Measurements from ENCODE around the gene MYO15A. TPM values are rescaled to one million over a fixed set of nuclear protein-coding genes. Genes with fewer than 3 reads are reported as not detected.

Gene MYO15A
- total RNA-seq, 1 donor from 2014 or later = 0.21 TPM

DNA sequence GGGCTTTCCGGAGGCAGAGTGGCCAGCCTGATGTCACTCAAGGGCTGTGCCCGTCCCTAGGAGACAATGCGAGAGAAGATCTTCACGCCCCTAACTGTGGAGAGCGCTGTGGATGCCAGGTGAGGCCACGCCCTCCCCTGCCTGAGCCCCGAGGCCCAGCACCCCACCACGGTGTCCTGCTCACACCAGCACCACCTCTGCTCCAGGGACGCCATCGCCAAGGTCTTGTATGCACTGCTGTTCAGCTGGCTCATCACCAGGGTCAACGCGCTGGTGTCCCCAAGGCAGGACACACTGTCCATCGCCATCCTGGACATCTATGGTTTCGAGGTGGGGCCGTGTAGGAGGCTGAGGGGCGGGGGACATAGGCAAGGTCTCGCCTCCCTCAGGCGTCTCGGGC, 27.8 kb downstream of the MYO15A start:
- no peak for DNase-seq

GRCh38 chr17:18138065-18138749, 29.7 kb downstream of the MYO15A start:
- no peak for DNase-seq

- DNase-seq = no peak
Measured at GRCh38 chr17:18139092-18139491, 30.5 kb downstream of the MYO15A start.

GRCh38 chr17:18139498-18139897, 30.9 kb downstream of the MYO15A start:
- no peak for DNase-seq

DNA sequence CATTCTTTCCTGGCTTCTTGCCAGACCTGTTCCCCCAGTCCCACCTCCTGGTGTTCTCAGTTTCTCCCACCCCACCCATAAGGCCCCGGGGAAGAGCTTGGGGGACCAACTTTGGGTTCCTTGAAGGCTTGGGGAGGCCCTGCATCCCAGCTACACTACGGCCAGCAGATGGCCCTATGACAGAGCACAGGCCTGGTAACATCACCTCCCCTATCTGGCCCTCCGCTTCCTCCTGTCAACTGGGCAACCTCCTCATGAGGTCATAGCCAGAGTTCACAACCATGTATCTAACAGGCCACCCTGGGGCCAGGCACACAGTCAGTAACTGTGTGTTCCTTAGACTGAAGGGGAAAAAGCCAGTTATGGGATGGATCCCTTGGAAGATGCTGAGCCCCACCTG, 31.4 kb downstream of the MYO15A start:
- no peak for DNase-seq

DNA sequence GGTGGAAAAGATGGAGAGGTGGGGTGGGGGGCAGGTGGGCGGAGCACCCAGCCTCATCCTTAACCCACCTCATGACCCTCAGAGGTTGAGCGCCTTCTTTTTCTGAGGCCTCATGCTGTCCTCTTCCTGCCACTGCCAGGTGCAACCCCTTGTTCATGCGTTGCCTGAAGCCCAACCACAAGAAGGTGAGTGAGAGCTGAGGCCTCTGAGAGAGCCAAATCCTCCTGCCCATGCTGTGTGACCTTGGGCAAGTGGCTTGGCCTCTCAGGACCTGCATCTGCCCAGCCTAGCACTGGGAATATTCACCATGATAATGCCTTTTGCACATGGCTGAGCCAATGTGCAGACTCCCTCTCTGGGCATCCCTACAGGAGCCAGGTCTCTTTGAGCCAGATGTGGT, 32.1 kb downstream of the MYO15A start:
- no peak for DNase-seq

DNA sequence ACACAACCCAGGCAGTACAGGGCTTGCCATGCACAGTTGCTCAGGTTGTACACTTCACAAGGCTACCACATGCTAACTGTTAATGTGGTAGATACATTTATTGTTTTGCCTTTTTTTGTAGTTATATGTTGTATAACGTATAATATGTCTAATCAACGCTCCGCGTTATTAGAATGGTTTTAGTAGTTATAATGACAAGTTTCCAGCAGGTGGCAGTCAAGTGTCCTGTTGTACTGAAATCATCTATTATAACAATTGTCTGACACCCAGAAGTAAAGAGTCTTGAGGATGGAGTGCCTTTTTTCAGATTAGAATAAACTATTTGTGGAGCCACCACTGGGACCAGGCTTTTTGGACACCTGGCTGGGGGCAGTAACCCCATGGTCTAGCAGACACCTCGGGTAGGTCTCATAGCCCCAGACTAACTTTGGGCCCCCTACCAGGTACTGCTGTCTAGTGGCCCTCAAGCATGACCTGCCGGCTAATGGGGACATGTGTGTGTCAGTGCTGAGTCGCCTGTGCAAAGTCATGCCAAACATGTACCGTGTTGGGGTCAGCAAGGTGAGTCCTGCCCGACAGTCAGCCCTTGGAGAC, 32.8 kb downstream of the MYO15A start:
- peak; percentile 84 for DNase-seq

GRCh38 chr17:18142417-18142816, 33.9 kb downstream of the MYO15A start:
- no peak for DNase-seq

- DNase-seq = no peak
Measured at GRCh38 chr17:18143044-18143936, 34.7 kb downstream of the MYO15A start.

GRCh38 chr17:18144261-18144660, 35.7 kb downstream of the MYO15A start:
- DNase-seq = no peak

DNA sequence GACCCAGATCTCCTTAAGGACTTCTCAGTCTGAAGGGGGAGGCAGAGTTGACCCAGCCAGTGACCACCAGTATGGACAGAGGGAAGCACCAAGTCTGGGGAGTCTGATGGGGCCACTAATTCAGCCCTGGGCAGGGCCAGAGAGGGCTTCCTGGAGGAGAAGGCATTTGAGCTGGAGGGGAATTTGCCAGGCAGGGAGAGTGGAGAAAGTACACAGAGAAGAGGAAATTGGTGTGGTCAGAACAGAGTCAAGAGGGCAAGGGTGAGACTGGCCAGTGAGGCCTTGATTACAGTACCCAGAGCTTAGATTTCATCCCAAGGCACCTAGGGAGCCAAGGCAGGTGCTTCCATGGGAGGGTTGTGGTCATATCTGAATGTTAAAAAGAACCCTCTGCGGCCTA, 36.3 kb downstream of the MYO15A start:
- no peak for DNase-seq

GRCh38 chr17:18145811-18146210, 37.3 kb downstream of the MYO15A start:
- DNase-seq = no peak

- DNase-seq = no peak
Measured at GRCh38 chr17:18146259-18146658, 37.7 kb downstream of the MYO15A start.

DNA sequence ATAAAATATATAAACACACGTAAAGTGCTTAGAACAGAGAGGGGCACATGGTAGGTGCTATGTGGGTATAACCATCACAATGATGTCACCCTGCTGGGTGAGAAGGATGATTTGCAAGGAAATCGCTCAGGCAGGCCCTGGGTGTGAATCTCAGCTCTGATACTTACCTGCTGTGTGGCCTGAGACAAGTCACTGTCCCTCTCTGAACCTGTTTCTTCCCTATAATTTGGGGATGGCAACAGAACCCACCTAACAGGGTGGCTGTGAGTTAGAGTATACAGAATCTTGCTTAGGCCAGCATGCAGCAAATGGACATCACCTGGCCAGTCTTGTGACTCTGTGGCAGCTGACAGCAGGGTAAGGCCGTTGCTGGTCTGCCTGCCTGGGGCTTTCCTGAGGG, 38.4 kb downstream of the MYO15A start:
- DNase-seq = no peak

- DNase-seq = no peak
Measured at GRCh38 chr17:18148586-18148985, 40.0 kb downstream of the MYO15A start.

- no peak for DNase-seq
Measured at GRCh38 chr17:18151290-18151689, 42.7 kb downstream of the MYO15A start.

DNA sequence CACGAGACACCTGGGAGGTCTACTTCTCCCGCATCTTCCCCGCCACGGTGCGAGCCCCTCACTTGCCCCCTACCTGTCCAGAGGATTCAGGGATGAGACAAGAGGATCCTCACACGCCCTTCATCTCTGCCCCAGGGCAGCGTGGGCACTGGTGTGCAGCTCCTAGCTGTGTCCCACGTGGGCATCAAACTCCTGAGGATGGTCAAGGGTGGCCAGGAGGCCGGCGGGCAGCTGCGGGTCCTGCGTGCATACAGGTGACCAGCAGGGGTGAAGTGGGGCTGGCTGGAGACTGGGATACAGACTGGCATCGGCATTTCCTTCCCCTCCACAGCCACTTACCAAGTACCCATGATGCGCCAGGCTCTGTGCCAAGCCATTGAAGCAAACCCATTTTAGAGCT, 46.6 kb downstream of the MYO15A start:
- no peak for DNase-seq

GRCh38 chr17:18156171-18156975, 47.8 kb downstream of the MYO15A start:
- DNase-seq = no peak

- DNase-seq = no peak
Measured at GRCh38 chr17:18156976-18157280, 48.4 kb downstream of the MYO15A start.

DNA sequence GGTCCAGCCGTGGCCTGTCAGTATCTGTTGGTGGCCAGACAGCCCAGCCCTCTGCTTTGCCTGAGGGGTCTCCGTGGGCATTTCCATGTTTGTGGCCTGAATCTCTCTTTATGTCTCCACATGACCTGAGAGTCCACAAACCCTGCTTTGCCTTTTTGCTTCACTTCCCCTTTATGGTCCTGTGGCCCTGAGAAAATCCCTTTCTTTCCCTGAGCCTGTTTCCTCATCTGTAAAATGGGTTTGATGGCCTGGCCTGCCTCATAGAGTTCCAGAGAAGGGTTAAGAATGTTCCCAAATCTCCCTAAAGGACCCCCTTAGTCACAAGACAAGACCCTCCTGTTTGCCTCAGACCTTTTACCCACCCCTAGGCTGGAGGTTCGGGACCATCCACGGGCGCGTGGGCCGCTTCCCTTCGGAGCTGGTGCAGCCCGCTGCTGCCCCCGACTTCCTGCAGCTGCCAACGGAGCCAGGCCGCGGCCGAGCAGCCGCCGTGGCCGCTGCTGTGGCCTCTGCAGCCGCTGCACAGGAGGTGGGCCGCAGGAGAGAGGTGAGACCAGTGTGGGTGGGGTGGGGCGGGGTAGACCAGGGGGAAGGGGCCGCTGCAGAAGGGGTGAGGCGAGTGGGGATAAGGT, 48.9 kb downstream of the MYO15A start:
- DNase-seq = no peak

GRCh38 chr17:18158022-18158600, 49.6 kb downstream of the MYO15A start:
- DNase-seq = peak; percentile 93
